ENCODE data around the gene TNFRSF13B.

- TF ChIP-seq CTCF (IDR thresholded peaks at IDR 0.05; ENCODE audit: low read depth, low read length) (no peak), MYC (IDR thresholded peaks at IDR 0.05; ENCODE audit: low read depth, low read length) (no peak)
- TF ChIP-seq, protein P1, sequence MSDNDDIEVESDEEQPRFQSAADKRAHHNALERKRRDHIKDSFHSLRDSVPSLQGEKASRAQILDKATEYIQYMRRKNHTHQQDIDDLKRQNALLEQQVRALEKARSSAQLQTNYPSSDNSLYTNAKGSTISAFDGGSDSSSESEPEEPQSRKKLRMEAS (IDR thresholded peaks at IDR 0.05; ENCODE audit: low read depth, low read length), result no peak
Observed at GRCh38 chr17:16994631-16995030, 22.7 kb upstream of the TNFRSF13B start.
